RPMI8226 (cell line): Measurements from ENCODE around the gene LSR.

Experiments
- DNase-seq: peaks from one replicate; pipeline ENCODE4 v3.0.0-alpha.2; 2015

LSR gene, protein sequence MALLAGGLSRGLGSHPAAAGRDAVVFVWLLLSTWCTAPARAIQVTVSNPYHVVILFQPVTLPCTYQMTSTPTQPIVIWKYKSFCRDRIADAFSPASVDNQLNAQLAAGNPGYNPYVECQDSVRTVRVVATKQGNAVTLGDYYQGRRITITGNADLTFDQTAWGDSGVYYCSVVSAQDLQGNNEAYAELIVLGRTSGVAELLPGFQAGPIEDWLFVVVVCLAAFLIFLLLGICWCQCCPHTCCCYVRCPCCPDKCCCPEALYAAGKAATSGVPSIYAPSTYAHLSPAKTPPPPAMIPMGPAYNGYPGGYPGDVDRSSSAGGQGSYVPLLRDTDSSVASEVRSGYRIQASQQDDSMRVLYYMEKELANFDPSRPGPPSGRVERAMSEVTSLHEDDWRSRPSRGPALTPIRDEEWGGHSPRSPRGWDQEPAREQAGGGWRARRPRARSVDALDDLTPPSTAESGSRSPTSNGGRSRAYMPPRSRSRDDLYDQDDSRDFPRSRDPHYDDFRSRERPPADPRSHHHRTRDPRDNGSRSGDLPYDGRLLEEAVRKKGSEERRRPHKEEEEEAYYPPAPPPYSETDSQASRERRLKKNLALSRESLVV

GRCh38 chr19:35248310-35249145, at the start of gene LSR:
LSR (plus strand) TSS chr19:35249002; CDS start chr19:35249023, 21 bp downstream.
- peak; percentile 93 for DNase-seq

DNA sequence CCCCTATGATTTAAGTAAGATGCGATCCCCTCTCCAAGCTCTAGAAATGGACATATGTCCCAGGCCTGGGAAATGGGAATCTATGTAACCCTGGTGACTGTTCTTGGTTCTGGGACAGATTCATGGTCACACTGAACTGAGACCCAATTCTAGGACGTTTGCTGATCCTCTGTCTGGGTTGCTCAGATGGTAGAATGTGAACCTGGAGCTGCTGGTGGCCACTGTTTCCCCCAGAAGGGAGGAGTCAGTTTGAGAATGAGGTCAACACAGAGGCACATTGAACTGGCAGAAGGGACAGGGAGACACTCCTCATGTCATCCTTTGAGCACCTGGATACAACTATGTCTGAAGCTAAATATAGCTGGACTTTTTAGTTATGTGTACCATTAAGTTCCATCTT, 49.3 kb upstream of the LSR start:
- DNase-seq = no peak

- DNase-seq = no peak
These were observed 45.8 kb upstream of the LSR start for GRCh38 chr19:35202722-35203688.

DNA sequence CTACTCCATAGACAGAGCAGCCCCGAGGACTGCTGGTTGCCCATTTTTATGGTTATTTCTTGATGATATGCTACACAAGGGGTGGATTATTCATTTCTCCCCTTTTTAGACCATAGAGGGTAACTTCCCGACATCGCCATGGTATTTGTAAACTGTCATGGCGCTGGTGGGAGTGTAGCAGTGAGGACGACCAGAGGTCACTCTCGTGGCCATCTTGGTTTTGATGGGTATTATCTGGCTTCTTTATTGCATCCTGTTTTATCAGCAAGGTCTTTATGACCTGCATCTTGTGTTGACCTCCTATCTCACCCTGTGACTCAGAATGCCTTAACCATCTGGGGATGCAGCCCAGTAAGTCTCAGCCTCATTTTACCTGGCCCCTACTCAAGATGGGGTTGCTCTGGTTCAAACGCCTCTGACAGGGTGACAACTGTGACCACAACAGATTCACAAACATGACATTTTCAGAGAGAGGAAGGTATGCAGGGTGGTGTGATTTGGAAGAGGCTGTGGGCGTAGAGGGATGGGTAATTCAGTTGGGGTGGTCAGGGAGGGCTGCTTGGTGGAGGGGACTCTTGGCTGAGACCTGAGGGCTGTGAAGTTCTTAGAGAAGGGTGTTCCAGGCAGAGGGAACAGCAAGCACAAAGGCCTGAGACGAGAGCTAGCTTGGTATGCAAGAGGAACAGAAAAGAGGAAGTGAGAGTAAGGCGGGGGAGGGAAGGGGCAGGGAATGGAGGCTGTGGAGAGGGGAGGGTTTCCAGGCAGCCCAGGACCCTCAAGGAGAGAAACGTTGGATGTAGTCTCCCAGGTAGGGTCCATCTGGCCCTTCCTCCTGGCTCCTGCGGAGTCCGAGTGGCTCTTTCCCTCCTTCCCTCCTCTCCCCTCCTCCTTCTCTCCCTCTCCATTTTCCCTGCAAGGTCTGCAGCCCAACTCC, 43.7 kb upstream of the LSR start:
- DNase-seq = peak; percentile 82

GRCh38 chr19:35205733-35206323, 43.0 kb upstream of the LSR start:
- no peak for DNase-seq

DNA sequence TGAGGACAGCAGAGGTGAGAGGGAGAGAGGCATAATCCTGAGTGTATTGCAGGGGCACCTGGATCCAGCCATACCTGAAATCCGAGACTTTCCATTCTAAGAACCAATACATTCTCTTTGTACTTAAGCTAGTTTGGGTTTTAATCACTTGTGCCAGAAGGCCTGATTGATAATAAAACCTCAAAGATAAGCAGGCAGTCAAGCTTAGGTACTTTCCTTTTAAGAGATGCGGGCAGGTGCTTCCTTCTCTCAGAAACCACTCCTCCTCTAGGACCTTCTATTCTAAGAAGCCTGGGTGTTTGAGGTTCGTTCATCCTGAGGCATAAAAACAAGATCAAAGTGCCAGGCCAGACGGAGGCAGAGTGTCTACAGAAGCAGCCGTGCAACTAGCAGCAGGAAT, 42.4 kb upstream of the LSR start:
- peak; percentile 81 for DNase-seq

- no peak for DNase-seq
These were observed 41.9 kb upstream of the LSR start for GRCh38 chr19:35206855-35207254.

- DNase-seq = no peak
These were observed 41.4 kb upstream of the LSR start for GRCh38 chr19:35207391-35207871.

DNA sequence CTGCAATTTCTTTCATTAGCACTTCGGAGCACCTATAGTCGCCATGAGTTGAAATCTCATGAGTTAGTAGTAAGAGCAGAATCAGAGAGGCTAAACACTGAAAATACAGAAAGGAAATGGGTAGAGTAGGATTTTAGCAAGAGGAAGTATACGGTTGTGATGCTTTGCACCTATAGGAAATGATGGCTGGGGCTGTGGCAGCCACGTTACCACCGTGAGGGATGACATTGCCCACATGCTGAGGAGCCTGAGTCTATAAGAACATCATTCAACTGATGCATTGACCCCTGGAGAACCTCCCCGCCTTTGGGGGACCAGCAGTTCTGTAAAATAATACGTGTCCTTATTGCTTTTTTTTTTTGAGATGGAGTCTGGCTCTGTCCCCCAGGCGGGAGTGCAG, 40.7 kb upstream of the LSR start:
- no peak for DNase-seq

DNA sequence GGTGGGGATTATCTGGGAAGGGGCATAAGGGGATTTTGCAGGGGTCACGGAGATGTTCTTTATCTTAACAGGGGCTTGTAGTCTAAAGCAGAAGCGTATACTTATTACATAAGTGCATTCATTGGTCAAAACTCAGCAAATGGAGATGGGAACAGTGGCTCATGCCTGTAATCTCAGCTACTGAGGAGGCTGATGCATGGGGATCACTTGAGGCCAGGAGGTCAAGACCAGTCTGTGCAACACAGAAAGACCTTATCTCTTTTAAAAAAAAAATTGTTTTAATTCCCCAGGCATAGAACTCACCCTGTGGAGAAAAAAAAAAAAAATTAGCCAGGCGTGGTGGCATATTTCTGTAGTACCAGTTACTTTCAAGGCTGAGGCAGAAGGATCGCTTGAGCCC, 39.2 kb upstream of the LSR start:
- no peak for DNase-seq

GRCh38 chr19:35211545-35212230, 37.1 kb upstream of the LSR start:
- DNase-seq = no peak

DNA sequence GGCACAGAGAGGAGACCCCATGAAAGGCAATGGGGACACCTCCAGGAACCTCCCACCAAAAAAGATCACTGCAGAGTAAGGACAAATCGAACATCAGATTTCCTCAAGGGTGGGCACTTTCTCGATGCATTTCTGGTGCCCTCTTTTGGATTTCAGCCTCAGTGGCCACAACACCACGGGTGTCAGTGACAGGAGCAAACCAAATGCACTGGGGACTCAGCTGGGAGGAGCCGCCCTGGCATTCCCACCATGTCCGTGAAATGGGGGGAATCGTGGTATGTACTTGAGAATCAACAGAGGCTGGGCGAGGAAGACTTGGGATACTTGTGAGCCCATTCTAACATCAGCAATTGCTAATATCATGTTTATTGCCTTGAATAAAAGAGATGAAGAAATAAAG, 36.6 kb upstream of the LSR start:
- DNase-seq = no peak

DNA sequence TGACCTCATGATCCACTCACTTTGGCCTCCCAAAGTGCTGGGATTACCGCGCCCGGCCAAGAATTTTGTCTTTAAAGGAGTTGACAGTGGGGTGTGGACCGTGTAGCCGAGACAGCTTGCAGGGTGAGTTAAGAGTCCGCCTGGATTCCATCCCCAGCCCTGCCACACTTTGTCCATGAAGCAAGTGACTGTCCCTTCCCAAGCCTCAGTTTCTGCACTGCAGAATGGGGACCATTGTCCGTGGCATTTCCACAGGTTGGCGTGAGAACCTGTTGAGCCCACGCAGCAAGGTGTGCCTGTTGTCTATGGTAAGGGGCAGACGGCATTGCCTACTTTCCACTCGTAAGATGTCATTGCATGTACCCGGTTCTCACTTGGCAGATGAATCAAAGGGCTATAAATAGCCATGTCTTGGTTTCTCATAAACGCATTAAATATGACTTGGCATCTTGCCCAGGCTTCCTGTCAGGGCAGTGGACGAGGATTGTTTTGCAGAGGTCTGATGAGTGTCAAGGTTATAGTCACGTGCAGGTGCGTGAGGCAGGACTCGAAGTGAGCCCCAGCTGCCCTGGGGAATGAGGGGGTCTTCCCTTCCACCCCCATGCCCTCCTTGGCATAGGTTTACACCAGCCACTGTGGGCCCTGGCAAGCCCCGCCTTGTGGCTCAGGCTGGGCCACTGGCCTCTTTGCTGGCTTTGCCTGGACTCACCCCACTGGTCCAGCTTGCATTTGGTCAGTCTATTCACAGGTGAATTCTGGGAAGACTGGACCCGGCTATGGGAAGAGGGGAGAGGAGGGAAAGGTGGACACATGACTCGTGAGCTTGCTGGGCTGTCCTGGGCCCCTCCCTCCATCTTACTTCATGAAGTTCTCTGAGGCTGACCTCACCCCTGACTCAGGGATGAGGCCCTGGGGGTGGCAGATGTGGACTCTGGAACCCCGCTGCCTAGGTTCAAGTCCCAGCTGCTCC, 34.9 kb upstream of the LSR start:
- peak; percentile 97 for DNase-seq

- no peak for DNase-seq
These were observed 33.9 kb upstream of the LSR start for GRCh38 chr19:35214766-35215422.

GRCh38 chr19:35216016-35216832, 32.6 kb upstream of the LSR start:
- DNase-seq = peak; percentile 32

DNA sequence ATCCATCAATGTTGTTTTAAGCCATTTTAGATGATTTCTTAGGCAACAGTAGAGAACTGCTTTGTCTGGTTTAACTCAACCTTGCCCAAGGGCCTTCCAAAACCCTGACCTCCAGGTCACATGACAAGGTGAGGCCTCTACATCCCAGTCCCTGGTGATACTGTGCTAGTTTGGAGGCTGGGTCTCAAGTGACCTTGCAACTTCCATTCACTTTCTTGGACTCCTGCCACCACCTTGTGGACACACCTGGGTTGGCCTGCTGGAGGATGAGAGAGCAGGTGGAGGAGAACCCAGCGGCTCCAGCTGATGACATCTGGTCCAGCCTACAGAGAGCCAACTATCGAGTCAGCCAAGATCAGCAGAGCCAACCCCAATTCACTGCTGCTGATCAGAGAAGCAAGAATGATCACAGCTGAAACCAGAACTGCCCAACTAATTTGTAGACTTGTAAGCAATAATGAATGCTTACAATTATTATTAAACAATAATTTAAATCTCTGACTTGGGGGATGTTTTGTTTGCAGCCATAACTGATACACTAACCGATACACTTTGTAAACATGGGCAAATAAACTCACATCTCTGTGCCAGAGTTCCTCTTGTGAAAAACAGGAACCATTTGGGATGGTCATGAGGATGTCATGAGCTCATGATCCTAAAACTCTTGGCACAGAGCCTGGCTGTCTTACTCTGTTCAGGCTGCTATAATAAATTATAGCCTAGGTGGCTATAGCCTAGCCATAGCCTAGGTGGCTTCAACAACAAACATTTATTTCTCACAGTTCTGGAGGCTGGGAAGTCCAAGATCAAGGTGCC, 31.8 kb upstream of the LSR start:
- DNase-seq = peak; percentile 93

GRCh38 chr19:35217649-35217990, 31.2 kb upstream of the LSR start:
- no peak for DNase-seq
